ENCODE data around the gene GRIA1.

GRIA1 gene

DNA sequence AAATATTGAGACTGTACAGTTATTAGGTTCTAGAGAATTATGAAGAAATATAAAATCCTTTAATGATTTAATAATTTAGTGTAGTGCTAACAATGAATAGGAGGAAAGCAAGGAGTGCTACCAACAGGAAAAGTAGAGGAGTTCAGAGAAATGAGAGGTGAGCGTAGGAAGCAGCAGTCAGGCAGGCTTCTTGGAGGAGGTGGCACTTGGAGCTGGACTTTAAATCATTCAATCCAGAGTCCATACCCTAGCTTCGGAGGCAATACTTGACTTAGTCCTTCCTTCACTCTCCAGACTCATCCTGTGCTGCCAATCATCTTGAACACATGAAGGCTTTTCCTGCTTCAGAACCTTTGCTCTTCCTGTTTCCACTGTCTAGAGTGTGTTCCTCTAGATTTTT, 254.3 kb downstream of the GRIA1 start:
- no CpG with 5 or more reads among the region's 2 CpGs for WGBS (ENCODE audit: extremely low coverage, insufficient coverage, insufficient read length)
- no peaks in the 10 kb centered on the region for H3K79me2 ChIP-seq (ENCODE audit: control insufficient read depth, insufficient read depth, low read length, poor library complexity)

DNA sequence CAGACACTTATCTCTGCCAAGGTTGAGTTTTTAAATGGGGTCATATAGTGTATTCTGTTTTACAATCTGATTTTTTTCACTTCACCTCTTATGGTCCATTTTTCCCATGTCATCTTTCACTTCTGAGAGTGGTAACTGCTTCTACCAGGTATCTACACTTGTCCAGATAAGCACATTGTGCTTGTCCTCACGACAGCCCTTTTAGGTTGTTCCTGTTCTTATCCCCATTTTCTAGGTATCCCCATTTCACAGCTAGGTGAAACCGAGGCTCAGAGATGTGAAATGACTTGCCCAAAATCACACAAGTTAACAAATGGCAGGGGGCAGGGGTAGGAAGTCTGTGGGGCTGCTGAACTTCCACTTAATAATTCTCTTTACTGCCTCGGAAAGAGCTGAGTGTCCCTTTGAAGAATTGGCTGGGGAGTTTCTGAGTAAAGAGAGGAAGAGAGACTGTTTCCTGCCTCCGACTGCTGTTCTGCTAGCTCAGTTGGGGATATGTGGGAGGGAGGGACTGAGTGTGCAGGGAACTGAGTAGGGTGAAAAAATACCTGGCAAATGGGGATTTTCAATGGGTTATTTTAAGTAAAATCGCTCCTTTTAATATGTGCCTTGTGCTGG, 255.4 kb downstream of the GRIA1 start:
- H2AK5ac ChIP-seq (ENCODE audit: low read length): no peak overlapping the region
- no peak for DNase-seq
- H4K12ac ChIP-seq (ENCODE audit: low read depth, low read length): no peak overlapping the region
- H3K9ac ChIP-seq (ENCODE audit: low read length): no peak overlapping the region
- H3K79me2 ChIP-seq (ENCODE audit: control insufficient read depth, insufficient read depth, low read length, poor library complexity): no peaks in the 10 kb centered on the region
- no peak overlapping the region for H4K8ac ChIP-seq (ENCODE audit: low read depth, low read length)
- H3K4me3 ChIP-seq (ENCODE audit: low read depth, low read length): no peak overlapping the region
- H3K23ac ChIP-seq (ENCODE audit: low read length): no peak overlapping the region
- H2BK120ac ChIP-seq (ENCODE audit: insufficient read depth, low read length, poor library complexity): no peak overlapping the region
- H3K27me3 ChIP-seq (ENCODE audit: insufficient read depth, low read length): no peaks in the 10 kb centered on the region
- no peak overlapping the region for H3K14ac ChIP-seq (ENCODE audit: low read length)
- no peak overlapping the region for H4K91ac ChIP-seq (ENCODE audit: low read depth, low read length)
- no peaks in the 10 kb centered on the region for H3K79me1 ChIP-seq (ENCODE audit: low read length)
- H3K18ac ChIP-seq (ENCODE audit: low read length): no peak overlapping the region
- WGBS (ENCODE audit: extremely low coverage, insufficient coverage, insufficient read length): no CpG with 5 or more reads among the region's 5 CpGs
- H2BK12ac ChIP-seq (ENCODE audit: low read length): no peak overlapping the region
- H3K9me3 ChIP-seq (ENCODE audit: insufficient read depth, low read depth, low read length): no peaks in the 10 kb centered on the region
- H3K4ac ChIP-seq (ENCODE audit: low read depth, low read length): no peak overlapping the region
- no peak overlapping the region for H2BK5ac ChIP-seq (ENCODE audit: low read depth, low read length, poor library complexity)
- H3K4me1 ChIP-seq (ENCODE audit: control insufficient read depth in 1 of 2, insufficient read depth in 2 of 2, low read length in 2 of 2): no peaks in the 10 kb centered on the region
- no peak overlapping the region for H3K4me2 ChIP-seq (ENCODE audit: low read length)
- no peaks in the 10 kb centered on the region for H3K36me3 ChIP-seq (ENCODE audit: control insufficient read depth in 1 of 2, insufficient read depth in 2 of 2, low read length in 2 of 2)
- no peak overlapping the region for H2AFZ ChIP-seq (ENCODE audit: insufficient read depth, low read length, poor library complexity)
- H3K27ac ChIP-seq (ENCODE audit: low read depth, low read length): no peak overlapping the region

More for the DNA sequence above, 254.3 kb downstream of the GRIA1 start:
- no peak overlapping the region for H2BK120ac ChIP-seq (ENCODE audit: insufficient read depth, low read length, poor library complexity)
- H4K8ac ChIP-seq (ENCODE audit: low read depth, low read length): no peak overlapping the region
- no peak overlapping the region for H2BK5ac ChIP-seq (ENCODE audit: low read depth, low read length, poor library complexity)
- H3K79me1 ChIP-seq (ENCODE audit: low read length): no peaks in the 10 kb centered on the region
- no peaks in the 10 kb centered on the region for H3K4me1 ChIP-seq (ENCODE audit: control insufficient read depth in 1 of 2, insufficient read depth in 2 of 2, low read length in 2 of 2)
- no peak overlapping the region for H3K14ac ChIP-seq (ENCODE audit: low read length)
- H3K18ac ChIP-seq (ENCODE audit: low read length): no peak overlapping the region
- no peaks in the 10 kb centered on the region for H3K27me3 ChIP-seq (ENCODE audit: insufficient read depth, low read length)
- no peak overlapping the region for H2AFZ ChIP-seq (ENCODE audit: insufficient read depth, low read length, poor library complexity)
- no peak overlapping the region for H3K27ac ChIP-seq (ENCODE audit: low read depth, low read length)
- no peak overlapping the region for H3K23ac ChIP-seq (ENCODE audit: low read length)
- DNase-seq: no peak
- H3K9me3 ChIP-seq (ENCODE audit: insufficient read depth, low read depth, low read length): no peaks in the 10 kb centered on the region
- H2BK12ac ChIP-seq (ENCODE audit: low read length): no peak overlapping the region
- no peak overlapping the region for H3K9ac ChIP-seq (ENCODE audit: low read length)
- no peak overlapping the region for H3K4ac ChIP-seq (ENCODE audit: low read depth, low read length)
- no peaks in the 10 kb centered on the region for H3K36me3 ChIP-seq (ENCODE audit: control insufficient read depth in 1 of 2, insufficient read depth in 2 of 2, low read length in 2 of 2)
- H3K4me2 ChIP-seq (ENCODE audit: low read length): no peak overlapping the region
- no peak overlapping the region for H3K4me3 ChIP-seq (ENCODE audit: low read depth, low read length)
- no peak overlapping the region for H4K91ac ChIP-seq (ENCODE audit: low read depth, low read length)
- no peak overlapping the region for H2AK5ac ChIP-seq (ENCODE audit: low read length)
- no peak overlapping the region for H4K12ac ChIP-seq (ENCODE audit: low read depth, low read length)

- Histone ChIP-seq H3K4me3 (ENCODE audit: low read depth, low read length) (no peak overlapping the region), H3K79me2 (ENCODE audit: control insufficient read depth, insufficient read depth, low read length, poor library complexity) (no peaks in the 10 kb centered on the region), H3K27ac (ENCODE audit: low read depth, low read length) (no peak overlapping the region), H3K9ac (ENCODE audit: low read length) (no peak overlapping the region), H3K4ac (ENCODE audit: low read depth, low read length) (no peak overlapping the region), H3K4me1 (ENCODE audit: control insufficient read depth in 1 of 2, insufficient read depth in 2 of 2, low read length in 2 of 2) (no peaks in the 10 kb centered on the region), H4K91ac (ENCODE audit: low read depth, low read length) (no peak overlapping the region), H3K27me3 (ENCODE audit: insufficient read depth, low read length) (no peaks in the 10 kb centered on the region), H2BK12ac (ENCODE audit: low read length) (no peak overlapping the region), H2AK5ac (ENCODE audit: low read length) (no peak overlapping the region), H3K36me3 (ENCODE audit: control insufficient read depth in 1 of 2, insufficient read depth in 2 of 2, low read length in 2 of 2) (no peaks in the 10 kb centered on the region), H4K12ac (ENCODE audit: low read depth, low read length) (no peak overlapping the region), H2BK5ac (ENCODE audit: low read depth, low read length, poor library complexity) (no peak overlapping the region), H3K18ac (ENCODE audit: low read length) (no peak overlapping the region), H4K8ac (ENCODE audit: low read depth, low read length) (no peak overlapping the region), H3K23ac (ENCODE audit: low read length) (no peak overlapping the region), H2BK120ac (ENCODE audit: insufficient read depth, low read length, poor library complexity) (no peak overlapping the region), H3K14ac (ENCODE audit: low read length) (no peak overlapping the region), H2AFZ (ENCODE audit: insufficient read depth, low read length, poor library complexity) (no peak overlapping the region), H3K9me3 (ENCODE audit: insufficient read depth, low read depth, low read length) (no peaks in the 10 kb centered on the region), H3K79me1 (ENCODE audit: low read length) (no peaks in the 10 kb centered on the region), H3K4me2 (ENCODE audit: low read length) (no peak overlapping the region)
- no peak for DNase-seq
- WGBS (ENCODE audit: extremely low coverage, insufficient coverage, insufficient read length): no CpG with 5 or more reads among the region's 3 CpGs
These were observed 256.0 kb downstream of the GRIA1 start for GRCh38 chr5:153746440-153746839.

DNA sequence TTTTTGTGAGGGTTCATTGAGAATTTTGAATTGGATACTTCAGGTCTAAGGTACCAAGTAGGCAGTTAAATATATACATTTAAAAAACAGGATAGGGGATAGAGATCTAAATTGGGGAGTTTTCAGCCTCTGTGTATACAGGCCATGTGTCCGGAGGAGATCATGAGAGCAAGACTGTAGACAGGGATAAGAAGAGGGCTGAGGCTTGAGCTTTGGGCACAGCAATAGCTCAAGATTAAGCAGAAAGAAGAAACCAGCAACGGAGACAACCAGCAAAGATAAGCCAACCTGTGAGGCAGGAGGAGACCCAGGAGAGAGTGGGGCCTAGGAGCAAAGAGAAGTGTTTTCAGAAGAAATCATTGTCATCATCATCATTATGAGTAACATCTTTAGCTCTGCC, 258.4 kb downstream of the GRIA1 start:
- H4K8ac ChIP-seq (ENCODE audit: low read depth, low read length): no peak overlapping the region
- H2BK5ac ChIP-seq (ENCODE audit: low read depth, low read length, poor library complexity): no peak overlapping the region
- no peaks in the 10 kb centered on the region for H3K4me1 ChIP-seq (ENCODE audit: control insufficient read depth in 1 of 2, insufficient read depth in 2 of 2, low read length in 2 of 2)
- H2BK120ac ChIP-seq (ENCODE audit: insufficient read depth, low read length, poor library complexity): no peak overlapping the region
- no CpG with 5 or more reads among the region's 2 CpGs for WGBS (ENCODE audit: extremely low coverage, insufficient coverage, insufficient read length)
- no peak overlapping the region for H2AFZ ChIP-seq (ENCODE audit: insufficient read depth, low read length, poor library complexity)
- H3K18ac ChIP-seq (ENCODE audit: low read length): no peak overlapping the region
- H3K79me2 ChIP-seq (ENCODE audit: control insufficient read depth, insufficient read depth, low read length, poor library complexity): no peaks in the 10 kb centered on the region
- H3K4me3 ChIP-seq (ENCODE audit: low read depth, low read length): no peak overlapping the region
- H4K12ac ChIP-seq (ENCODE audit: low read depth, low read length): no peak overlapping the region
- no peak overlapping the region for H3K4ac ChIP-seq (ENCODE audit: low read depth, low read length)
- no peak for DNase-seq
- H3K4me2 ChIP-seq (ENCODE audit: low read length): no peak overlapping the region
- no peak overlapping the region for H3K27ac ChIP-seq (ENCODE audit: low read depth, low read length)
- H3K79me1 ChIP-seq (ENCODE audit: low read length): no peaks in the 10 kb centered on the region
- H3K14ac ChIP-seq (ENCODE audit: low read length): no peak overlapping the region
- no peak overlapping the region for H3K9ac ChIP-seq (ENCODE audit: low read length)
- H3K27me3 ChIP-seq (ENCODE audit: insufficient read depth, low read length): no peaks in the 10 kb centered on the region
- H2BK12ac ChIP-seq (ENCODE audit: low read length): no peak overlapping the region
- H3K23ac ChIP-seq (ENCODE audit: low read length): no peak overlapping the region
- no peaks in the 10 kb centered on the region for H3K36me3 ChIP-seq (ENCODE audit: control insufficient read depth in 1 of 2, insufficient read depth in 2 of 2, low read length in 2 of 2)
- H4K91ac ChIP-seq (ENCODE audit: low read depth, low read length): no peak overlapping the region
- no peak overlapping the region for H2AK5ac ChIP-seq (ENCODE audit: low read length)
- no peaks in the 10 kb centered on the region for H3K9me3 ChIP-seq (ENCODE audit: insufficient read depth, low read depth, low read length)
